Measurements from ENCODE around the gene PRDX4. TPM values are rescaled to one million over a fixed set of nuclear protein-coding genes. Genes with fewer than 3 reads are reported as not detected.
A peak's percentile ranks its signal among the peaks of the same experiment; 100 is the strongest.
"Not testable (repeated sequence)": the region's sequence is repeated elsewhere in the genome, so short reads cannot be mapped to it uniquely, and the experiment has no call there.

Gene PRDX4
- 100 to 1,000 TPM in 7 of 10 donors, 10 to 100 TPM in 3; 73.3 to 110 (median 101) TPM for polyA plus RNA-seq (ENCODE audit: insufficient read length in 10 of 10)
- long read RNA-seq, donor 1, transcript PRDX4-202 (7 exons, 1,005 nt) = major isoform, 66 of 68 reads
- long read RNA-seq, donor 1, partial matches to known transcripts = 0 of 68 reads
- long read RNA-seq, donor 1, other reads (novel, unspliced or antisense) = 0 of 68 reads
- long read RNA-seq, donor 2, transcript PRDX4-202 (7 exons, 1,005 nt) = major isoform, 53 of 59 reads
- long read RNA-seq, donor 2, partial matches to known transcripts = 6 of 59 reads
- long read RNA-seq, donor 2, other reads (novel, unspliced or antisense) = 0 of 59 reads
- long read RNA-seq, donor 3 = 0 reads
- long read RNA-seq, donor 4, transcript PRDX4-202 (7 exons, 1,005 nt) = major isoform, 59 of 59 reads
- long read RNA-seq, donor 4, partial matches to known transcripts = 0 of 59 reads
- long read RNA-seq, donor 4, other reads (novel, unspliced or antisense) = 0 of 59 reads
- long read RNA-seq, donor 5, transcript PRDX4-202 (7 exons, 1,005 nt) = major isoform, 95 of 105 reads
- long read RNA-seq, donor 5, partial matches to known transcripts = 8 of 105 reads
- long read RNA-seq, donor 5, other reads (novel, unspliced or antisense) = 0 of 105 reads
- long read RNA-seq, donor 6, transcript PRDX4-202 (7 exons, 1,005 nt) = major isoform, 97 of 98 reads
- long read RNA-seq, donor 6, partial matches to known transcripts = 0 of 98 reads
- long read RNA-seq, donor 6, other reads (novel, unspliced or antisense) = 0 of 98 reads
- long read RNA-seq, donor 7, transcript PRDX4-202 (7 exons, 1,005 nt) = major isoform, 58 of 64 reads
- long read RNA-seq, donor 7, partial matches to known transcripts = 5 of 64 reads
- long read RNA-seq, donor 7, other reads (novel, unspliced or antisense) = 0 of 64 reads
- long read RNA-seq, donor 8, transcript PRDX4-202 (7 exons, 1,005 nt) = major isoform, 55 of 56 reads
- long read RNA-seq, donor 8, partial matches to known transcripts = 0 of 56 reads
- long read RNA-seq, donor 8, other reads (novel, unspliced or antisense) = 0 of 56 reads
- long read RNA-seq, donor 9, transcript PRDX4-202 (7 exons, 1,005 nt) = major isoform, 15 of 17 reads
- long read RNA-seq, donor 9, partial matches to known transcripts = 0 of 17 reads
- long read RNA-seq, donor 9, other reads (novel, unspliced or antisense) = 0 of 17 reads

- DNase-seq = peak; percentile 85 to 94 (median 92)
Observed at GRCh38 chrX:23667239-23668177, at the start of gene PRDX4. Gene PRDX4, plus strand, starts transcription at chrX:23667493. Its CDS starts 78 bp downstream, at chrX:23667571.

- no peak for DNase-seq
Observed at GRCh38 chrX:23621621-23622265, 45.5 kb upstream of the PRDX4 start.

GRCh38 chrX:23623797-23624196 is 43.5 kb upstream of the PRDX4 start:
- no peak for DNase-seq

GRCh38 chrX:23626651-23627050 is 40.6 kb upstream of the PRDX4 start:
- no peak for DNase-seq

GRCh38 chrX:23628131-23628530 is 39.2 kb upstream of the PRDX4 start:
- no peak for DNase-seq

- DNase-seq = no peak
Observed at GRCh38 chrX:23631136-23631535, 36.2 kb upstream of the PRDX4 start.

- peak in 1 of 3 donors; percentile 4 for DNase-seq
Observed at GRCh38 chrX:23633834-23634580, 33.3 kb upstream of the PRDX4 start.

GRCh38 chrX:23637187-23637586 is 30.1 kb upstream of the PRDX4 start:
- DNase-seq = no peak

GRCh38 chrX:23643020-23643419 is 24.3 kb upstream of the PRDX4 start:
- DNase-seq = no peak

GRCh38 chrX:23644744-23645143 is 22.5 kb upstream of the PRDX4 start:
- no peak for DNase-seq

GRCh38 chrX:23656091-23656490 is 11.2 kb upstream of the PRDX4 start:
- no peak for DNase-seq

- DNase-seq = no peak
Observed at GRCh38 chrX:23656684-23657083, 10.6 kb upstream of the PRDX4 start.

- no peak for DNase-seq
Observed at GRCh38 chrX:23659339-23659738, 8.0 kb upstream of the PRDX4 start.

GRCh38 chrX:23660083-23660765 is 7.1 kb upstream of the PRDX4 start:
- not testable (repeated sequence) for DNase-seq

GRCh38 chrX:23660766-23661132 is 6.5 kb upstream of the PRDX4 start:
- DNase-seq = no peak

- no peak for DNase-seq
Observed at GRCh38 chrX:23661671-23662070, 5.6 kb upstream of the PRDX4 start.

- DNase-seq = no peak
Observed at GRCh38 chrX:23662187-23662586, 5.1 kb upstream of the PRDX4 start.

- DNase-seq = no peak
Observed at GRCh38 chrX:23662853-23663252, 4.4 kb upstream of the PRDX4 start.

- no peak for DNase-seq
Observed at GRCh38 chrX:23664496-23664895, 2.8 kb upstream of the PRDX4 start.

All from muscle of back (tissue), 13 donors.